Measurements from ENCODE around the gene SUV39H2.
"Not testable (repeated sequence)": the region's sequence is repeated elsewhere in the genome, so short reads cannot be mapped to it uniquely, and the experiment has no call there.

The SUV39H2 gene

DNA sequence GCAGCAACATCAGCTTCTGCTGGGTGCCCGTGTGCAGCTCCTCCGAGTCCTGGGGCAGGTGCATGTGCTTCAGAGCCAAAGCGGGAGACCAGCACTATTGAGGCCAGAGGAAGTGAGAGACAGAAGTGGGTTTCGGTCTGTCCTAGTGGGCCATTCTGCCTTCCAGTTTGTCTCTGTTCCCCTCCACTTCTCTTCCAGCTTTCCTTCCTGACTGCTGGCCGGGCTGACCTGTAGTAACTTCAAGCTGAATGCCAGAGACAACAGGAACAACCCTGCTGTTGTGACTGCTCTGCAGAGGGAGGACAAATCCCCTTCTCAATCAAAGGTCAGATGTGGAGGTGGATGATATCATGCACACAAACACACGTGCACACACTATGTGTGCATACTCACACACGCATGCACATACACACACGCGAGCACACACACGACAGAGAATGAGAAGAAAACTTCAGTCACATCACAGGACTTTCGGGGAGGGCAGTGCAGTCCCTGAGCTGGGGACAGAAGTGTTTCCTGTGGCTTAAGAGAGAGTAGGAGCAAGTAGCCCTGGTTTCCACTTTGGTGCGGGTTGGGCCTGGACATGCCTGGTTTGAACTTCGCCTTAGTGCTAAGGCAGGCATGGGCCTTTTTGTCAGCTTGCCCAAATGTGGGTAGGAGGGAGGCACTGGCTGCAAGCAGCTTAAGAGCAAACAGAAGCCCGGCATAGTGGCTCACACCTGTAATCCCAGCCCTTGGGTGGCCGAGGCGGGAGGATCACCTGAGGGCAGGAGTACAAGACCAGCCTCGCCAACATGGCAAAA, 63.7 kb downstream of the SUV39H2 start:
- DNase-seq: not testable (repeated sequence)

DNA sequence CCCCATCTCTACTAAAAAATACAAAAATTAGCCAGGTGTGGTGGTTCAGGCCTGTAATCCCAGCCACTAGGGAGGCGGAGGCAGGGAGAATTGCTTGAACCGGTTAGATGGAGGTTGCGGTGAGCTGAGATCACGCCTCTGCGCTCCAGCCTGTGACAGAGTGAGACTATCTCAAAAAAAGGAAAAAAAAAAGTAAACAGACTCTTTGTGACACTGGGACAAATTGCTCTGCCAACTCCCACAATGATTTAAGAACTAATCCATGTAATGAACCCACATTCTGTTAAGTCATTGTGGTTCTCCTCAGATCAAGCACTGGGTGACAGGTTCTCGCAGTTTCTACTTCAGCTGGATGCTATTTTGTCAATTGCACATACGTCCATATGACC, 64.3 kb downstream of the SUV39H2 start:
- not testable (repeated sequence) for DNase-seq

DNA sequence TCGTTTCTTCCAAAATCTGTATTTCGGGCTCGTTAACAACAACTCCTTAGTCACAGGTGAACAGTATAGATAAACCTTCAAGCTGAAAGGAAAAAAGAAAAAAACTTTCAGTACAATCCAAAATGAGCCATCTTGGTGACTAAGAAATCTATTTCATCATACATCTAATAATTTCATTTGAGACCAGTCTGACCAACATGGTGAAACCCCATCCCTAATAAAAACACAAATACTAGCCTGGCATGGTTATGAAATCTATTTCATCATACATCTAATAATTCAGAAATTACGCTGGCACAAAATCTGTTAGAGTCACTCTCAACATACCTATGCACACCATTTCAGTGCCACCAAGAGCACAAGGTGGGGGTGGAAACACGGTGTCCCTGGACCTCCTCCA, 66.4 kb downstream of the SUV39H2 start:
- no peak for DNase-seq

DNA sequence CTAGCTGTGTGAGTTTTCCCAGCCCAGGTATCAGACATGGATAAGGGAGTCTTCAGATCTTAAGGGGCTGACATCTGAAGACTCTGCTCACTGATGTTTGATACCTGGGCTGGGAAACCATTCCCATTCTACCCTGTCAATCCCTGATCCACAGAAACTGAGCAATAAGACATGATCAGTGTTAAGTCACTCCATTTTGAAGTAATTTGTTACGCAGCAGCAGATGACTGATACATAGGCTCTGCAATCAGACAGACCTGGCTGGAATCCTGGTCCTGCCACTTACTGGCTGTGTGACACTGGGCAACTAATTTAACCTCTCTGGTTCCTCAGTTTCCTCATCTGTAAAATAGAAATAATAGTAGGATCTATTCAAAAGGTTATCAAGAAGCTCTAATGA, 68.6 kb downstream of the SUV39H2 start:
- DNase-seq: no peak

DNA sequence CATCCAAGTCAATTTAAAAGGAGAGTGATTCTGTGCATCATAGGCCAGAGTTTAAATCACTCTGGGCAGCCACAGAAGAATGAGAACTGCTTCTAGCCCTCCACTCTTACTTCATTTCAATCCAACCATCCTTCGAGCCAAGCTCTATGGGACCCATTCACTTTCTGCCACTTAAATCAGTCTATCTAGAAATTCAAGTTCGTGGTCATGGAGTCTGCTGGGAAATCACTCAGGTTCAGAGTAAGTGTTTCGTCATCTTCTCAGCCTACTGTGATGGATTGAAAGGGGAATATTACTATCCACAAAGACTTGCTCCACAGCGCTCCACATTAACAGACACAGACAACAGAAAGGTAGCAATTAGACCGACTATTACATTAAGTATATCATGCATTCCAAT, 70.6 kb downstream of the SUV39H2 start:
- no peak for DNase-seq

DNA sequence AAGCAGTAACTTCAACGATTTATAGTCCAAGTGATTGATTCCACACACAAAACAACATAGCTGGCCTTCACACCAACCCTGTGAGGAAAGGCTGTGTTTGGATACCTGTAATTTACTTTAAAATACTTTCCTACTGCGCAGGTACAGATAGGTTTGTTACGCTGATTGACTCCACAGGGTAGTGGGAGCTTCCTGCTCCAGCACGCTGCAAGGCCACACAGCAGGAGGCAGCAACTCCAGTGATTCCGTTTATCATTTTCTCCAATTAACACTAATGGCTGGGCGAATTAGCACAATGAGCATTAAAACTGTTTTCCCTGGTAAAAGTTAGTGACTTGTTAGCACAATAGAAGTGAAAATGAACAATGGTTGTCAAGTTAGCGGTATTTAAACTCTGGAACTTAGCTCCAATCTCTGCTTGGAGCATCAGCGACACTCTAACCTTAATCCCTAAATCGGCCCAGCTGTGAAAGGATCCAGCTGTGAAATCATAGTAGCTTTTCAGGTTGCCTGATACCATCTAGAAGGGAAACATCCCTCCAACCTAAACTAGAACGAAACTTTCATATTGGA, 74.3 kb downstream of the SUV39H2 start:
- DNase-seq: peak; percentile 30

DNA sequence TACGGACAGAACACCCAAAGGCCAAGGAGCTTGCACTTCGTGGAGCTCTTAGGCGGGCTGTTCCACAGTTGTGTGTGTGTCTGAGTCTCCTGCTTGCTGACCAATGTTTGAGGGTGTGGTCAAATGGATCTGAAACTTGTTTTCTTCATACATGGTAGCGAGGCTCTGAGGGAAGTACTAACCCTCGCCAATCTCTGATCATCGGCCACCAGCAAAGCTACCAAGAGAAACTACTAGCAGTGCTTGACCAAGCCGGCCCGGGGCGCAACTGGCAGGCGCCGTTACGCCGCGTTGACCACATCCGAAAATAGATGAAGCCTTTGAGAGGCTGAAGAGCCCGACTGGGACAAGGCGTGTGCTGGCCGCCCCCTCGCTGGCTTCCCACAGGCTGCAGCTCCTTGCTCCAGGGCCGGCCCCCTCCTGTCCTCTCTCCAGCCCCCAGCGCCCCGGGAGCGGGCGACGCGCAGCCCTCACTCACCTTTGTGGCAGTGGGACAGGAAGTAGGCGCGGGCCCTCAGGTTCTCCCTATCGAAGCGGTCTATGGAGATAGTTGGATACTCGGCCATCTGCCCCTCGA, 74.8 kb downstream of the SUV39H2 start:
- DNase-seq: no peak
